GM12874 (cell line): ENCODE measurements around the gene RBMS3.

Experiments
- CTCF ChIP-seq: IDR thresholded peaks from 2 replicates; pipeline ENCODE4 v1.5.1; 2011; ENCODE audit warnings: low read depth, mild to moderate bottlenecking, control low read depth, low read length, moderate library complexity; ENCODE audit not compliant: insufficient read depth

The RBMS3 gene

GRCh38 chr3:29868543-29869101, 587.8 kb downstream of the RBMS3 start:
- no peak for TF ChIP-seq CTCF

GRCh38 chr3:29870136-29870535, 589.3 kb downstream of the RBMS3 start:
- no peak for TF ChIP-seq CTCF

DNA sequence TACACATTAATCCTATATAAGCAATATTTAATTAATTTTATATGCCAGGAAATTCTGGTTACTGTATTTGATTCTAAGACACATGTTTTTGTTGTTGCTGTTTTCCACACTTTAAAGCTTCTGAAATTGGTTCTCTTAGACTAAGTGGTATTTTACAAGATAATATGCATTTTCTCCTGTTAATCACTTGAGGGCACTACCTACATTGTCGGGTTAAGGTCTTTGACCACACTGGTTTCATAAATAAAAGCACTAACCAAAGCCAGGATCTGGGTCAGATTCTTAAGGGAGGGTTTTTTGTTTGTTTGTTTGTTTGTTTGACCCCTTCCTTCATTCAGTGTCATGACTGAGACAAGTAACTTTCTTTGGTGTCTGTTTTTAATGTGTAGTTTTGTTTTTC, 590.2 kb downstream of the RBMS3 start:
- TF ChIP-seq CTCF, result no peak

DNA sequence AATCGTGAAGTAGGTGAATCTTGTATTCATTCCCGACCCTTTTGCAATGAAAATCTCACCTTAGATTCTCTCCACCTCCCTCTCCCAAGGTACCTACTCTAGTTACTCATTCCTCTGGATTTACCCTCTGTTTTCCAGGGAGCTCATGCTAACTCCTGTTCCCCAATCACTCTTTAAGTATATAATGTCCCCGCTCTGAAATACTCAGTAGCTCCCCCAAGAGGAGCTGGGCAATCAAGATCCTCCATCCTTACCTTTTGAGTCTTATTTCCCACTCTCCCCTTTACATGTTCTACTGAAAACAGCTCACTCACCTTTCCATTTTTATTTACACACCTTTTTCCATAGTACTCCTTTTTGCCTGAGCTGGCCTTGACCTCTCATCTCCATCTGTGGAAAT, 599.9 kb downstream of the RBMS3 start:
- no peak for TF ChIP-seq CTCF

- TF ChIP-seq CTCF, result no peak
Measured at GRCh38 chr3:29887451-29887850, 606.6 kb downstream of the RBMS3 start.

DNA sequence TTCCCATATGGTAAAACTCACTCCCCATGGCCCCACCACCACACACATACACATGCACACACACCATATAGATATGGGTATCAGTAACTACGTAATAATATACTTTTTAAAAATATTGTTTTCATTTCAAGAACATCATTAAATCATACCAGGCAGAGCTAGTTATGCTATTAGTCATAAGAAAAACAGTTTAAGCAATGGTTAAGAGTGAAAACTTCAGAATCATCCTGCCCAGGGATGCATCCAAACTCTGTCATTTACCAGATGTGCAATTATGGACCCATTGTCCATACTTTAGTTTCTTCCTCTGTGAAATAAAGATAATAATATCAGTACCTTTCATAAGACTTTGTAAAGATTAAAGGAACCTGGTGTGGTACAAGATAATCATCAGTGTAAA, 608.3 kb downstream of the RBMS3 start:
- no peak for TF ChIP-seq CTCF

DNA sequence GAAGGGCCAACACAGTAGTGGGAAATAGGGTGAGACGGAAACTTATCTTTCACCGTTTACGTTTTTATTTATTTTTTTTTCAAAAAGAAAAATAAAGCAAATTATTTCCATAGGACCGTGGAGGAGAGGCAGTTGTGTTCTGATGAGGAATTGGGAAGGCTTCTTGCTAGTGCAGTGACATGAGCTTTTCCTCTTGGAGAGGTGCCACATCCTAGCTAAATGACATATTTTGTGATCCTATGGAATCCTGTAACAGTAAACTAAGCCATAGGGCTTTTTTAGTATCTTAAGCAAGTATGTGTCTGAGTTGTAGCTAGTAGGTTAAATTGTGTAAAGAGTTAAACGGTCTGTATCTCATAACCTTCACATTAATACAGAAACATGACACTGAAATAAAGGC, 609.9 kb downstream of the RBMS3 start:
- no peak for TF ChIP-seq CTCF
